NCI-H2171 treated with DMSO at 0.1 percent for 48 hours (cell line): ENCODE measurements around the gene KCNG1.
"Not testable (repeated sequence)": the region's sequence is repeated elsewhere in the genome, so short reads cannot be mapped to it uniquely, and the experiment has no call there.

Source experiments
- DNase-seq: peaks from one replicate; lab custom pipeline; 2025; lab: John Stamatoyannopoulos, UW

KCNG1 gene

GRCh38 chr20:50982363-50982762, 40.5 kb downstream of the KCNG1 start:
- no peak for DNase-seq

GRCh38 chr20:50981714-50982048, 41.2 kb downstream of the KCNG1 start:
- DNase-seq: no peak

- peak; percentile 46 for DNase-seq
Observed at GRCh38 chr20:50980851-50981713, 41.8 kb downstream of the KCNG1 start.

- no peak for DNase-seq
Observed at GRCh38 chr20:50980071-50980681, 42.7 kb downstream of the KCNG1 start.

GRCh38 chr20:50978533-50978932, 44.4 kb downstream of the KCNG1 start:
- DNase-seq: not testable (repeated sequence)

GRCh38 chr20:50977066-50978021, 45.6 kb downstream of the KCNG1 start:
- no peak for DNase-seq

GRCh38 chr20:50975701-50976330, 47.1 kb downstream of the KCNG1 start:
- no peak for DNase-seq

- DNase-seq: no peak
Observed at GRCh38 chr20:50969912-50970311, 53.0 kb downstream of the KCNG1 start.

GRCh38 chr20:50969435-50969834, 53.5 kb downstream of the KCNG1 start:
- no peak for DNase-seq

GRCh38 chr20:50968289-50968688, 54.6 kb downstream of the KCNG1 start:
- DNase-seq: no peak

GRCh38 chr20:50967586-50967985, 55.3 kb downstream of the KCNG1 start:
- peak; percentile 68 for DNase-seq

- no peak for DNase-seq
Observed at GRCh38 chr20:50959543-50960126, 63.3 kb downstream of the KCNG1 start.

GRCh38 chr20:50958615-50959542, 64.0 kb downstream of the KCNG1 start, which contains the start of gene MOCS3:
MOCS3 (plus strand) TSS chr20:50958818; CDS start chr20:50958843, 25 bp downstream.
- peak; percentile 98 for DNase-seq

- peak; percentile 98 for DNase-seq
Observed at GRCh38 chr20:50957798-50958614, 64.9 kb downstream of the KCNG1 start, which contains the start of gene DPM1. DPM1 (minus strand) TSS chr20:50958532; CDS start chr20:50958523, 9 bp downstream.

- no peak for DNase-seq
Observed at GRCh38 chr20:50957276-50957675, 65.6 kb downstream of the KCNG1 start.

- DNase-seq: no peak
Observed at GRCh38 chr20:50953821-50954220, 69.1 kb downstream of the KCNG1 start.
